Esophagus muscularis mucosa (tissue), 4 donors: ENCODE measurements around the gene MTTP. TPM values are rescaled to one million over a fixed set of nuclear protein-coding genes. Genes with fewer than 3 reads are reported as not detected.
A peak's percentile ranks its signal among the peaks of the same experiment; 100 is the strongest.

Experiments used
- DNase-seq: peaks from one replicate; pipeline ENCODE4 v3.0.0-alpha.2; 2017; ENCODE audit errors: extremely low spot score
- H3K27ac ChIP-seq, 4 donors: fragments of 200-600 bp; sonication (generic); replicated peaks in 1 of 4; 1 replicate in 3 of 4; 2 replicates in 1 of 4; pipeline ENCODE4 v1.5.1; 2016 to 2019; ENCODE audit warnings: mild to moderate bottlenecking in 1 of 4
- H3K27me3 ChIP-seq, 4 donors: fragments of 200-600 bp; sonication (generic); one replicate each; pipeline versions ENCODE4 v1.5.1 to v1.6.0; 2016 to 2019
- H3K36me3 ChIP-seq, 4 donors: fragments of 200-600 bp; sonication (generic); one replicate each; pipeline ENCODE4 v1.5.1; 2016 to 2019
- H3K4me1 ChIP-seq, 4 donors: fragments of 200-600 bp; sonication (generic); one replicate each; pipeline ENCODE4 v1.5.1; 2016 to 2019
- H3K4me3 ChIP-seq, 4 donors: fragments of 200-600 bp; sonication (generic); 1 replicate in 2 of 4; 2 replicates in 2 of 4; pipeline ENCODE4 v1.5.1; 2016 to 2019; ENCODE audit warnings: mild to moderate bottlenecking in 4 of 4, moderate library complexity in 1 of 4
- H3K9me3 ChIP-seq, 4 donors: fragments of 200-600 bp; sonication (generic); 1 replicate in 3 of 4; 2 replicates in 1 of 4; pipeline ENCODE4 v1.5.1; 2016 to 2019
- EP300 ChIP-seq: sonication (generic); formaldehyde crosslinking; IDR thresholded peaks from one replicate; pipeline ENCODE4 v1.6.1; 2017; ENCODE audit warnings: antibody characterized with exemption
- POLR2A ChIP-seq: fragments of 450-650 bp; IDR thresholded peaks from one replicate; pipeline ENCODE4 v1.6.1; 2017; ENCODE audit warnings: antibody characterized with exemption, moderate library complexity, mild to moderate bottlenecking, low read depth
- POLR2AphosphoS5 ChIP-seq, 2 donors: sonication (generic); formaldehyde crosslinking; IDR thresholded peaks; one replicate each; pipeline ENCODE4 v1.6.1; 2017; ENCODE audit warnings: antibody characterized with exemption in 2 of 2
- WGBS: methylation state at CpG from one replicate; pipeline ENCODE4 v1.1.5; 2018; 5-methylcytosine and 5-hydroxymethylcytosine counted together
- intact Hi-C: fragments of 100-400 bp; cut with DNase I; formaldehyde crosslinking; loops from one replicate; pipeline ENCODE4 v1.15.1; 2023
- total RNA-seq, 4 donors: library from RNA; depleted of rRNA; stranded (reverse); fragments of >200 nt; gene quantifications; one replicate each; pipeline versions ENCODE4 v1.1.0 to v1.2.1, GENCODE V29; 2016
- TF ChIP-seq, protein P1 (sequence below), 3 experiments: fragments of 200-600 bp in 2 of 3; fragments of 450-650 bp in 1 of 3; sonication (generic) in 2 of 3; IDR thresholded peaks; one replicate each; pipeline ENCODE4 v1.5.1; 2017 to 2019; ENCODE audit warnings: antibody characterized with exemption in 3 of 3, mild to moderate bottlenecking in 2 of 3, moderate library complexity in 1 of 3

MTTP gene
- total RNA-seq, 4 donors from 2014 or later = 0.45 to 1.2 (median 0.70) TPM

DNA sequence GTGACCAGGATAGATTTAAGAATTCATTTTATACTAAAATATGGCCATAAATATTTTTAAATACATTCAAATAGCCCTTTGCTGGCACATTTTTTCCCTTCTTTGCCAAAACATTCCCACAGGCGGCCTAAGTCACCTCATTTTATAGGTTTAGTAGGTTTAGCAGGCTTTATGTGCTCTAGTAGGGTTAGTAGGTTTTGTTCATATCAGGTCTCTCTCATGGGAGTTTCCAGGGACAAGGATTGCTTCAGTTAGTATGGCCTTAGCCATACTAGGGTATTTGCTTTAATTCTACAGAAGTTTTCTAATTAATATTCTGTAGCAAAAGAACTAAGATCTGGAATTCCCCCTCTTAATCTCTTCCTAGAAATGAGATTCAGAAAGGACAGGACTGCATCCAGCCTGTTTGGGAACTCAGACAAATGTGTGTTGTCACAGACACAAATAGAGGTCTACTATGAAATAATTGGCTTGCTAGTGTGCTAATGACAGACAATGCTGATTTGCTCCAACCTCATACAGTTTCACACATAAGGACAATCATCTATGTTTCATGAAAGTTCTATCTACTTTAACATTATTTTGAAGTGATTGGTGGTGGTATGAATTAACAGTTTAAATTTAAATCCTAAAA is 772 bp upstream of the MTTP start:
- Histone ChIP-seq H3K27ac (peak overlapping the region in 3 of 4 donors; percentile 59 to 70 (median 64)), H3K4me1 (peaks cover 0 to 27% (median 13%) of the 10 kb centered on the region in 4 donors), H3K4me3 (no peak overlapping the region), H3K36me3 (no peaks in the 10 kb centered on the region), H3K27me3 (no peaks in the 10 kb centered on the region), H3K9me3 (no peaks in the 10 kb centered on the region)
- TF ChIP-seq EP300 = no peak
- TF ChIP-seq POLR2A = no peak
- no peak for TF ChIP-seq POLR2AphosphoS5 (IDR thresholded peaks at IDR 0.05)
- TF ChIP-seq, protein P1, sequence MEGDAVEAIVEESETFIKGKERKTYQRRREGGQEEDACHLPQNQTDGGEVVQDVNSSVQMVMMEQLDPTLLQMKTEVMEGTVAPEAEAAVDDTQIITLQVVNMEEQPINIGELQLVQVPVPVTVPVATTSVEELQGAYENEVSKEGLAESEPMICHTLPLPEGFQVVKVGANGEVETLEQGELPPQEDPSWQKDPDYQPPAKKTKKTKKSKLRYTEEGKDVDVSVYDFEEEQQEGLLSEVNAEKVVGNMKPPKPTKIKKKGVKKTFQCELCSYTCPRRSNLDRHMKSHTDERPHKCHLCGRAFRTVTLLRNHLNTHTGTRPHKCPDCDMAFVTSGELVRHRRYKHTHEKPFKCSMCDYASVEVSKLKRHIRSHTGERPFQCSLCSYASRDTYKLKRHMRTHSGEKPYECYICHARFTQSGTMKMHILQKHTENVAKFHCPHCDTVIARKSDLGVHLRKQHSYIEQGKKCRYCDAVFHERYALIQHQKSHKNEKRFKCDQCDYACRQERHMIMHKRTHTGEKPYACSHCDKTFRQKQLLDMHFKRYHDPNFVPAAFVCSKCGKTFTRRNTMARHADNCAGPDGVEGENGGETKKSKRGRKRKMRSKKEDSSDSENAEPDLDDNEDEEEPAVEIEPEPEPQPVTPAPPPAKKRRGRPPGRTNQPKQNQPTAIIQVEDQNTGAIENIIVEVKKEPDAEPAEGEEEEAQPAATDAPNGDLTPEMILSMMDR (IDR thresholded peaks at IDR 0.05) = no peak
- intact Hi-C loops = no loop called here
- WGBS = 89% methylated on average over 1 of the region's 1 CpG
- no peak for DNase-seq

DNA sequence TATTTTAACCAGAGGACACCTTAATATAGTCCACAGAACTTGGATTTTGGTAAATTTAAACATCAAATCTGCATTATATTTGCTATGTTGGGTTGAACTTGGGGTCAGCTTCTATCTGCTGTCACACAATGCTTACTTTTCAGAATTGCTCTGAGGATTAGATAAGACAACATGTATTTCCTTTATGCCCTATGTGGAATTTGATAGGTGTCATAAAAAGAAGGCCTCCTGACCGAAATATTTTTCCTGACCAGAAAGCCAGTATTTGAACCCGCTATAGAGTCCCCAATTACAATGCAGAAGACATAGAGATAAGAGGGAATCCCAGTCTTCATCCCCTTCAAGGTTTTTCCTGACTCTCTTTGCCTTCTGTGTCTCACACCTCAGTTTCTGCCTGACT is 4.1 kb downstream of the MTTP start:
- WGBS = 87% methylated on average over 2 of the region's 2 CpGs
- TF ChIP-seq POLR2A (no peak), EP300 (no peak), POLR2AphosphoS5 (IDR thresholded peaks at IDR 0.05) (no peak)
- TF ChIP-seq, protein P1 (IDR thresholded peaks at IDR 0.05) = no peak
- H3K27me3 ChIP-seq = no peaks in the 10 kb centered on the region
- H3K4me3 ChIP-seq = no peak overlapping the region
- peaks cover 0 to 5% (median 2%) of the 10 kb centered on the region in 4 donors for H3K4me1 ChIP-seq
- no peak for DNase-seq
- intact Hi-C loops = no loop called here
- H3K36me3 ChIP-seq = no peaks in the 10 kb centered on the region
- H3K9me3 ChIP-seq = no peaks in the 10 kb centered on the region
- no peak overlapping the region for H3K27ac ChIP-seq

DNA sequence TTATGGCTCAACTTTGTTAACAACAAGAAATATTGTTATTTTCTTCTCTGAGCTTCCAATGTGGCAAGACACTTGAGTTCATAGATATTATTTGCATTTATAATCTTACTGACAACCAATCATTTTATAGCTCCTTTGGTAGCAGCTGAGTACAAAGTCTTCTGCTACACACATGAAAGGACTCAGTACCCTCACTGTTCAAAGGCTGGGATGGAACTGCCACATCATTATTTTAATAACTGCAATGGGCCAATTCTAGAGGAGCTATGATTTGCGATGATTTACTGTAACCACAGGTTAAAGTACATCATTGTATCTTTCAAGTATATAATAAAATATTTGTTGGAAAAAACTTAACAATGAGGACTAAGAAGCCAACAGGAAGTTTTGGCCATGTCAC is 10.9 kb downstream of the MTTP start:
- Histone ChIP-seq H3K9me3 (no peaks in the 10 kb centered on the region), H3K27ac (no peak overlapping the region), H3K27me3 (no peaks in the 10 kb centered on the region), H3K4me1 (no peaks in the 10 kb centered on the region), H3K36me3 (no peaks in the 10 kb centered on the region), H3K4me3 (no peak overlapping the region)
- WGBS = 96% methylated on average over 1 of the region's 1 CpG
- TF ChIP-seq POLR2A (no peak), POLR2AphosphoS5 (IDR thresholded peaks at IDR 0.05) (no peak), EP300 (no peak)
- TF ChIP-seq, protein P1 (IDR thresholded peaks at IDR 0.05) = no peak
- DNase-seq = no peak
- intact Hi-C loops = no loop called here

DNA sequence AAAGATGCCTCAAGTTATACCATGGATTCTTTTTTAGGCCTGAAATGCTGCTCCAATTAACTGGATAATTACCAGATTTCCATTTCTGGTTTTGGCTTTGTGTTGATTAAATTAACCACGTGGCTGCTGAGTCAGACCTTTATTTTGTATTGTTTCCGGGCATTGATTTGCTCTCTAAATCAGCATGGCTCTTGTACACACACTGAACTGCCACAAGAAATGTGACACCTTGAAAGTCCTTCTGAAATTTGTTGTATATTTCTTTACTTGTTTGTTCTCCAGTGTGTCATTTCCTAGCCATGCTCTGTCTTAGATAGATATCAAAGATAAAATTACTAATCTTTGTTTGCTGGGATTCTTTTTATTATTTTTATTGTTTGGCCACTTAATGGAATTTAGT is 11.7 kb downstream of the MTTP start:
- Histone ChIP-seq H3K9me3 (no peaks in the 10 kb centered on the region), H3K4me1 (no peaks in the 10 kb centered on the region), H3K27ac (no peak overlapping the region), H3K36me3 (no peaks in the 10 kb centered on the region), H3K27me3 (no peaks in the 10 kb centered on the region), H3K4me3 (no peak overlapping the region)
- TF ChIP-seq, protein P1 (IDR thresholded peaks at IDR 0.05) = no peak
- no peak for TF ChIP-seq EP300
- no peak for TF ChIP-seq POLR2AphosphoS5 (IDR thresholded peaks at IDR 0.05)
- no peak for TF ChIP-seq POLR2A
- no peak for DNase-seq
- intact Hi-C loops = no loop called here
- 40% methylated on average over 2 of the region's 2 CpGs for WGBS

DNA sequence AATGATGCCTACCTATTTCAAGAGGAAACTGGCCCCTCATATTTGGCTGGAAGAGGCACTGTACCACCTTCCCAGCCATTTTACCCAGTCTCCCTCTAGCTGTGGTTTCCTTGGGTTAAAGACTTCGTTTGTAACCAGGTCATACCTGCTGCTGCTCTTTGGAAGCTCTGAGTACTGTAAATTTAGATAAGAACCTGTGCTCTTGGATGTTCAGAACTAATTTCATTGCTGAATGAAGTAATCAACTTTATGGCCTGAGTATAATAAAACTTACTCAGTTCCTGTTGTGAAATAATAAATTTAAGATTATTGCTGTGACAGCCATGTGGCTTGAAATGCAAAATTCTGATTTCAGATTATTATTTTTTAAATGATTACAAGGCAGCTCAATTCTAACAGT is 12.2 kb downstream of the MTTP start:
- H3K27ac ChIP-seq = no peak overlapping the region
- 53% methylated on average over 1 of the region's 1 CpG for WGBS
- H3K9me3 ChIP-seq = no peaks in the 10 kb centered on the region
- no peaks in the 10 kb centered on the region for H3K36me3 ChIP-seq
- TF ChIP-seq POLR2AphosphoS5 (IDR thresholded peaks at IDR 0.05) = no peak
- H3K27me3 ChIP-seq = no peaks in the 10 kb centered on the region
- intact Hi-C loops = no loop called here
- H3K4me3 ChIP-seq = no peak overlapping the region
- DNase-seq = no peak
- H3K4me1 ChIP-seq = no peaks in the 10 kb centered on the region
